AG09319 (cell line): ENCODE data around the gene ABCG8.

ENCODE experiments used
- DNase-seq: peaks from one replicate; pipeline ENCODE4 v3.0.0-alpha.2; 2010; ENCODE audit warnings: low read depth; ENCODE audit errors: extremely low read depth
- CTCF ChIP-seq: IDR thresholded peaks from 2 replicates; pipeline ENCODE4 v1.5.1; 2011; ENCODE audit warnings: low read depth, mild to moderate bottlenecking, inconsistent platforms, low read length, moderate library complexity

The ABCG8 gene

GRCh38 chr2:43846140-43846793, 7.5 kb downstream of the ABCG8 start:
- TF ChIP-seq CTCF, result no peak
- no peak for DNase-seq

GRCh38 chr2:43848214-43848613, 9.4 kb downstream of the ABCG8 start:
- TF ChIP-seq CTCF, result no peak
- no peak for DNase-seq

GRCh38 chr2:43851011-43851980, 12.5 kb downstream of the ABCG8 start:
- no peak for TF ChIP-seq CTCF
- DNase-seq, result no peak

- no peak for DNase-seq
- TF ChIP-seq CTCF, result no peak
Observed at GRCh38 chr2:43852196-43852730, 13.5 kb downstream of the ABCG8 start.

GRCh38 chr2:43853141-43854081, 14.6 kb downstream of the ABCG8 start:
- no peak for DNase-seq
- no peak for TF ChIP-seq CTCF

GRCh38 chr2:43854671-43855070, 15.9 kb downstream of the ABCG8 start:
- TF ChIP-seq CTCF, result no peak
- no peak for DNase-seq
